GM18505 (cell line): Measurements from ENCODE around the gene CORO6.

Source experiments
- ATAC-seq: cut with Tn5 transposase; IDR thresholded peaks from one replicate; pipeline ENCODE4 v1.9.1; 2021; ENCODE audit not compliant: unreplicated experiment
- POLR2A ChIP-seq: IDR thresholded peaks from 4 replicates; pipeline ENCODE4 v1.6.1; 2011; ENCODE audit warnings: borderline replicate concordance; ENCODE audit not compliant: insufficient read depth, insufficient read length; ENCODE audit errors: extremely low read depth

The CORO6 gene

GRCh38 chr17:29595943-29596774 is 26.6 kb downstream of the CORO6 start:
- ATAC-seq = no peak
- TF ChIP-seq POLR2A = no peak

DNA sequence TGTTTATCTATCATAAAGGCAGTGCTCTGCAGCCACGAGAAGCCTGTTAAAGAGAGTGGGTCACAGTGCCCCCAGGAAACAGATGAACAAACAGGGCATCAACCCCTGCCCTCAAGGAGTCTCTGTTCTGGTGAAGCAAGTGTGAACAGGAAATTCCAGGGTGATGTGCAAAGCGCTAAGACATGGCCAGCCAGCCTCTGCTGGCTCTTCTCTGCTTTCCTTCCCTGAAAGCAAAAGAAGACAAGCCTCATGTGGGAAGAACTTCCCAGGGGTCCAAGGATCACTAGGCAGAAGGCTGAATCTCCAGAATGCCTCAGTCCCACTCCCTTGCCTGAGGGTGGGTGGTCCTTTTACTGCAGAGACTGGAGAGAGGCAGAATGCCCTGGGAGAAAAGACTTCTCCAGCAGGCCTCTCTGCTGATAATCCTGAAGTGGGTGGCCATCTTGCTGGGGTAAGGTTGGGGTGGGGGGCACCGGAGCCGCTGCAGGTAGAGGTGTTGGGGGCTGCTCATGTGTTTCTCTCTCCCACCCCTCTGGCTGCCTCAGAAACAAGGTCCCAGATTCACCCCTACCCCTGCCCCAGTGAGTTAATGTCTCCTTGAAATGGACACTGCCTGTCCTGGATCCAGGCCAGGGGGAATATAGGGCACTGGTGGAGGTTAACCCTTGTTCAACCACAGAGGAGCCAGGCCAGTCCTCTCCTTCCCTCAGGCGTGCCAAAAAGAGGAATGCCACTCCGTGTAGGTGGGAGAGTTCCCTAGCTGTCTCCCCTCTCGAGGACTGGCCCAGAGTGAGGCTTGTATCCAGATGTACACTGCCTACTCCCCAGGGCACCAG is 27.4 kb downstream of the CORO6 start:
- TF ChIP-seq POLR2A = no peak
- no peak for ATAC-seq

GRCh38 chr17:29594519-29595090 is 28.1 kb downstream of the CORO6 start:
- ATAC-seq = no peak

DNA sequence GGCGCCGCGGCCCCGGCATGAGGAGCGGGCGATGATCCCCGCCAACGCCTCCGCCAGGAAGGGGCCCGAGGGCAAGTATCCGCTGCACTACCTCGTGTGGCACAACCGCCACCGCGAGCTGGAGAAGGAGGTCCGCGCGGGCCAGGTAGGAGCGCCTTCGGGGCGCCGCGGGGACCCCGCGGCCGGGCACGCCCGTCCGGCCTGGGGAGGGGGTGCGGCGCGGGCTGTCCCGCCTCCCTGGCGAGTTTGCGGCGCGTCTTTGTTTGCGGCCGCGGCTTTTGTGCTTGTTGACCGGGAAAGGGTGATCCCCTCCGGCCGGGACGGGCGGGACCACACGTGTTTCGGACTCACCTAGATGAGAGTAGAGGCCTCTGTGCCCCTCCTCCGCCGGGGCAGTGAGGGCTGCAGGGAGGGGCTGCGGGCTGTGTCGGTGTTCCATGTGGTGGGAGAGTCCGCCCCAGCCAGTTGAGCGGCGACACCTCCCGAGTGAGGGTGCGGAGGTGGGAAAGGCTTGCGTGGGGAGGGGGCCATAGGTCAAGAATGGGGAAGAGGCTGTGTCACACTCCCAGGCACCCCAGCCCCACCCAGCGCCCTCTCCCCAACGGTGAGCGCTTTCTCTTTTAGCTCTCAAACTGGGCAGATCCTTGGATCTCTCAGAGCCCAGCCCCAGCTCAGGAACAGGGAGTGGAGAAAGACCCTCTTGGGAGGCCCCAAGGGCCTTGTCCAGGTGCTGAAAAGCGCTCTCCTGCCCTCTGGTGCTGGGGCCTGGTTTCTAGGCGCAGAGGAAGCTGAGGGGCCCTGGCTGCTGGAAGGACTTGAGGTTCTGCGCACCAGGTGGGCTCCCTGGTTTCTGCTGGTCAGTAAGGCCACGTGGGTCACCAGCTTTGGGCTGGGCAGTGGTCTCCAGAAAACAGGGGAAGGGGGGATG is 28.9 kb downstream of the CORO6 start:
- ATAC-seq = no peak
- TF ChIP-seq POLR2A = no peak

More at GRCh38 chr17:29594519-29595090, 28.1 kb downstream of the CORO6 start:
- TF ChIP-seq POLR2A = no peak

GRCh38 chr17:29592850-29593551 is 29.7 kb downstream of the CORO6 start, which contains the start of gene ANKRD13B:
Gene ANKRD13B (plus strand): TSS chr17:29593132. CDS start chr17:29593622, 490 bp downstream.
- no peak for TF ChIP-seq POLR2A
- ATAC-seq = no peak

- no peak for TF ChIP-seq POLR2A
- no peak for ATAC-seq
These were observed 30.7 kb downstream of the CORO6 start for GRCh38 chr17:29591737-29592608.

DNA sequence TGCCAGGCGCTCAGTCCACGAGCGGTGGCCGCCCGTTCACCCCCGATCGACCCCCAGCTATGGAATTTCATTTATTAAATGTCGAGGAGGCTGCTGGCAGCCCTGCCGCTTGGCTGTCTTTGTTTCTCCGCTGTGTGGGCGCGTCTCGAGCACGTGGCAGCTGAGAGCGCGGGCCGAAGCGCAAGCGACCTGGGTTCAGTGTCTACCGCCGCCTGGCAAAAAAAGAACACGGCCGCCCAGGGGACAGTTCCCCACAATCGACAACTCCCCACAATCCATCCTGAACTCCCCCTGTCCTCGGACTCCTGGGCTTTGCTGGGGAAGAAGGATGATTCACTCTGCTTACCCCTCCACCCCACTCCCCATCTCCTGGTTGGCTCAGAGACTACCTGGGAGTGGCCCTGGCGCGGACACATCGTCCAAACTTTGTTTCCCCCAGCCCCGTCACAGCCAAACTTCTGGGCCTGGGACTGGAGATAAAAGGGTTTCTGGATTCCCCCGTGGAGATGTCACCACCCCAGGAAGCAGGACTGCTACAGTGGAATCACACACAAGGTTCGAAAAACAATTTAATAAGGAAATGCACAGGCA is 31.5 kb downstream of the CORO6 start:
- no peak for TF ChIP-seq POLR2A
- no peak for ATAC-seq

GRCh38 chr17:29590411-29591145 is 32.1 kb downstream of the CORO6 start:
- ATAC-seq = no peak
- no peak for TF ChIP-seq POLR2A

GRCh38 chr17:29589524-29590410 is 32.9 kb downstream of the CORO6 start, which contains the start of gene GIT1:
Gene GIT1 (minus strand): TSS chr17:29589648. CDS start chr17:29589378, 270 bp downstream.
- ATAC-seq = peak; percentile 68
- TF ChIP-seq POLR2A = peak; percentile 67
